NCI-H1048 (cell line): ENCODE measurements around the gene OR2V1.
"Not testable (repeated sequence)": the region's sequence is repeated elsewhere in the genome, so short reads cannot be mapped to it uniquely, and the experiment has no call there.

ENCODE experiments used
- DNase-seq: peaks from one replicate; lab custom pipeline; 2025; lab: John Stamatoyannopoulos, UW

OR2V1 gene

GRCh38 chr5:181160152-181160754, 29.3 kb upstream of the OR2V1 start:
- DNase-seq, result no peak

DNA sequence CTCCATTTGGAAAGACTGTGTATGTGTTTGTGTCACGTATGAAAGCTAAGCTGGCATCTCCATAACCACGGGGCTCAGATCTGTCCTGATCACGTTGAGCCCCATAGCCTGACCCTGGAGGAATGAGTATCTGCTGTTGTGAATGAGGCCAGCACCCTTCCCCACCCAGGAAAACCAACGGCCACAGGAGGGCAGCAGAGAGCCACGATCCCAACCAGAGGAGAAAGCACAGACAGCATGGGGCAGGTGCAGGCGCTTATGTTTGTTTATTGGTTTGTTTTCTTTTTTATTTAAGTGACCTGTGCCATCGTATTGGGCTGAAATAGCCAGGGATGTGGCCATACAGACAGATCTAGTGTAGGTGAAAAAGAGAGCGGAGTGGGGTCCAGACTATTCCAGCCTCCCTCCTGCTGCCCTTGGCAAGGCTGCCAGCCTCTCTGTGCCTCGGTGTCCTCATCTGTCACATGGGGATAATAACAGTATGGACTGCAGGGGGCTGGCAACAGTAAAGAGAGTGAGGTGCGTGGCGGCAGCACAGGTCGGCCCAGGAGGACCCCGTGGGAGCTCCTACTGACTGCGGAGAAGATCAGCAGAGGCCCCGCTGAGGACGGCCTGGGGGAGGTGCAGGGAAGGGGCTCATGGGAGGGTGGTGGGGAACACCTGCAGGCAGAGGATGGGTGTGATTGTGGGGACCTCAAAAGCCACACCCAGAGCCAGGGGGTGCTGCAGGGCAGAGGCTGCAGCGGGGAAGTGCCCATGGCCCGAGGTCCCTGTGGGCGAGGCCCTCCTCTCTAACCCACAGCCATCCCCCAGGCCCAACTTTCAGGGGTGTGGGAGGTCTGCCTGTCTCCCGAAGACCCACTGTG, 28.6 kb upstream of the OR2V1 start:
- peak; percentile 65 for DNase-seq

DNA sequence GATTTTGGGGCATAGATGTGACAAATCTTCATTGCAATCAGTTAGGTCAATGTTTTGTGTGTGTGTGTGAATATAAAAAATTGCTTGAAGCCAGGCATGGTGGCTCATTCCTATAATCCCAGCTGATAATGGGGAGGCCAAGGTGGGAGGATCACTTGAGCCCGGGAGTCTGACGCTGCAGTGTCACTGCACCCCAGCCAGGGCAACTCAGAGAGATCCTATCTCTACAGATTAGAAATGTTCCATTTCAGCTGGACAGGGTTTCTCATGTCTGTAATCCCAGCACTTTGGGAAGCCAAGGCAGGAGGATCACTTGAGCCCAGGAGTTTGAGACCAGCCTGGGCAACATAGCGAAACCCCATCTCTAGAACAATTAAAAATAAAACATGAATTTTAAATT, 27.9 kb upstream of the OR2V1 start:
- DNase-seq, result no peak

GRCh38 chr5:181156758-181157157, 25.8 kb upstream of the OR2V1 start:
- DNase-seq, result no peak

GRCh38 chr5:181153814-181154213, 22.8 kb upstream of the OR2V1 start:
- DNase-seq, result no peak

DNA sequence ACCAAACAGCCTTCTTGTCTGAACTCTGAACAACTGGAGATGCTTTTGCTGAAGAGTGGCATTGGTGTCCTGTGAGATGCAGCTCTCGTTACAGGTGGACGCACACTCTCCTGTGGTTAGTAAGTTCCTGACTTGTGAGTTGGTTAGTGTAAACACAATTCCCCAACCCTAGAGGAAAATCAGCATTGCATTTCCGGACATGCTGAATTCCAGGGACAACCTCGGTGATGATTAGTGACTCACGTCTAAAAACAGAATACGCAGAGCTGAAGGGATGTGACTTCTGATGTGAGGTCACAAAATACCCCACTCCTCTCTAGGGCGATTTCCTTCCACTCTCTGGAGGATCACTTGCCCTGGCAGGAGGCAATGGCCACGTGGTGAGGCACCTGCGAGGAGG, 21.4 kb upstream of the OR2V1 start:
- DNase-seq, result no peak

GRCh38 chr5:181151146-181151545, 20.2 kb upstream of the OR2V1 start:
- DNase-seq, result no peak

GRCh38 chr5:181149806-181150733, 19.1 kb upstream of the OR2V1 start:
- no peak for DNase-seq

DNA sequence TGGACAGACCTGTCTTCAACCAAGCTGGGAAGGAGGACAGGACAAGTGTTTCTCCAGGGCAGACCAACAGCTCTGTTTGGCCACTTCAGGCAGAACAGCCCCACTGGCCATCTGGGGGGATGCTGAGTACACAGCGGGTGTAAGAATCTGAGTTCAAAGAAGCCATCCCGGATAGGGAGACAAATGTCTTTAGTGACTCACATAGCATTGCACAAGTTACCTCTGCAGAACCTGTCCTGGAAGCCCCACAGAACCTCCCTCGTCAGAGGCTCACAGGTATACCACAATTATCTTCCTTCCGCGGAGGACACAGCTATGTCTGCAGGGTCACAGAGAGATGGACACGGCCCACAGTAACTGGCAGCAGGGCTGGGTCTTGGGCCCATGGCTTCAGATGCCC, 18.4 kb upstream of the OR2V1 start:
- no peak for DNase-seq

DNA sequence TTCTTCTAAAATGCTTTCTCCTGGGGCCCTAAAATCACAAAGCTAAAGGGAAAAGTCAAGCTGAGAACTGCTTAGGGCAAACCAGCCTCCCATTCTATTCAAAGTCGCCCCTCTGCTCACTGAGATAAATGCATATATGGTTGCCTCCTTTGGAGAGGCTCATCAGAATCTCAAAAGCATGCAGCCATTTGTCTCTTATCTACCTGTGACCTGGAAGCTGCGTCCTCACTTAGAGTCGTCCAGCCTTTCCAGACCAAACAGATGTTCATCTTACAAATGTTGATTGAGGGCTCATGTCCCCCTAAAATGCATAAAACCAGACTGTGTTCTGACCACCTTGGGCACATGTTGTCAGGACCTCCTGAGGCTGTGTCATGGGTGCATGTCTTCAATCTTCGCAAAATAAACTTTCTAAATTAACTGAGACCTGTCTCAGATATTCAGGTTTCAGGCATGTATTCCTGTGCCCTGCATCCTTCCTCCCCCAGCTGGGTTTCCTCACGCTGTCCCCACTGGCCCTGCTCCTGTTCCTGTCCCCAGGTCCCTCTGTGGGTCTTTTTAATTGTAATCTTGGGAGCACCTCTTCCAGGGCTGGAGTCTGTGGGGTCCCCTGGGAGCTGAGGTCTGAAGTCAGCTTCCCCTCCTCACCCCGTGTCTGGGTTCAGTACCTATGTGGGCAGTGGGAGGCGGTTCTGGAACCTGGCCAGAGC, 16.1 kb upstream of the OR2V1 start, which contains the start of gene OR2V2:
OR2V2 (plus strand) TSS at position 660 of the 710 bp plus-strand sequence. CDS start 7,357 bp downstream, outside the sequence.
- DNase-seq, result not testable (repeated sequence)

DNA sequence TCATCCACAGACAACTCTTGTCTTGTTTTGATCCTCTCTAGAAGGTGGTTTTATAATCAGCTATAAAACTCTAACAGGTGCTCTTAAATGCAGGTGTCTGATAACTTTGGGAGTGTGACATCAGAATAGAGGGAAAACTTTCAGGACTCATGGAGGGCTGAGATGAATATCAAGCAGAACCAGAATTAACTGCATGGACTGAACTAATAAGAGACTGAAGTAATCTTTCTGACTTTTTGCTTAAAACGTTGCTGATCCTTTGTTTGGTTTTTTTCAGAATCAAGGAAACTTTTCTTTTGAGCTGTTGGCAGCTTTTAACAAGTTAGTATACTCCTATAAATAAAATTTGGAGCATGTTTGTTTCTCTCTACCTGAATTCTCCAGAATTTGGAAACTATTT, 14.2 kb upstream of the OR2V1 start:
- no peak for DNase-seq

GRCh38 chr5:181142054-181142453, 11.1 kb upstream of the OR2V1 start:
- no peak for DNase-seq

GRCh38 chr5:181140766-181141165, 9.8 kb upstream of the OR2V1 start:
- DNase-seq, result no peak

GRCh38 chr5:181138258-181138657, 7.3 kb upstream of the OR2V1 start:
- DNase-seq, result no peak

DNA sequence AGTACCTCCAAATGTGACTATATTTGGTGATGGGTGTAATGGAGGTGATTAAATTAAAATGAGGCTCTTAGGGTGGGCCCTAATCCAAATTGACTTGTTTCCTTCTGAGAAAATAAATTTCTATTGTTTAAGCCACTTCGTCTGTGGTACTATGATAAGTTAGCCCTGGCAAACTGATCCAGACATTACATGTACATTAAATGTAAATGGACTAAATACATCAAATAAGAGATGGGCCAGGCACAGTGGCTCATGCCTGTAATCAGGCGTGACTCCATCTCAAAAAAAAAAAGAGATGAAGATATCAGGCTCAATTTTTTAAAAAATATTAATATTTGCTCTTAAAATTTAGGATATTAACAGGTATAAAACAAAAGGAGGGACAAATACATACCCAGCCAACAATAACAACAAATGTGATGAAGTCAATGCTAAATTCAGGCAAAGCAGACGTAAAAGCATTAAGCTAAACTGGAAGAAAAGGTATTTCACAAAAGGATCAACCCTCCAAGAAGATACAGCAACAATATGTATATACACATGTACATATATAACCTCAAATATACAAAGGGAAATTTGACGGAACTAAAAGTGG, 5.5 kb upstream of the OR2V1 start:
- no peak for DNase-seq

GRCh38 chr5:181134259-181134658, 3.3 kb upstream of the OR2V1 start:
- no peak for DNase-seq

- no peak for DNase-seq
Measured at GRCh38 chr5:181133610-181134231, 2.8 kb upstream of the OR2V1 start.

GRCh38 chr5:181133083-181133482, 2.1 kb upstream of the OR2V1 start:
- DNase-seq, result no peak

DNA sequence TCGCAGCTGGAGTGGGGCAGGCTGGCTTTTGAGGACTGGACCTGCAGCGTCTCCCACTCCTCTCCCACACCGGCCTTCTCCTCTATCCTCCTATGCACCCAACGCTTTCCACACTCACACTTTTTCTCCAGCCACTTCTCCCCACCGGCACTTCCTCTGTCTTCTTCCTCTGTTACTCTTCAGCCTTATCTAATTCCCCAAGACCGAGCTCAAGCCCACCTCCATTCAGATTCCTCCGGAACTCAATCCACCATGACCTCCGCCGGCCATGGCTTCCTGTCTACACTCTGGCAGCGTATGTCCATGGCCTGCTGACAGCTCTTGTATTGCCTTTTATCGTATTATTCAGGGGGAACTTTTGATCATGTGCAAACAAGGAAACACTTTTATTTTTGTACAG, 545 bp upstream of the OR2V1 start:
- no peak for DNase-seq

- DNase-seq, result not testable (repeated sequence)
Measured at GRCh38 chr5:181130081-181130480, 888 bp downstream of the OR2V1 start.

DNA sequence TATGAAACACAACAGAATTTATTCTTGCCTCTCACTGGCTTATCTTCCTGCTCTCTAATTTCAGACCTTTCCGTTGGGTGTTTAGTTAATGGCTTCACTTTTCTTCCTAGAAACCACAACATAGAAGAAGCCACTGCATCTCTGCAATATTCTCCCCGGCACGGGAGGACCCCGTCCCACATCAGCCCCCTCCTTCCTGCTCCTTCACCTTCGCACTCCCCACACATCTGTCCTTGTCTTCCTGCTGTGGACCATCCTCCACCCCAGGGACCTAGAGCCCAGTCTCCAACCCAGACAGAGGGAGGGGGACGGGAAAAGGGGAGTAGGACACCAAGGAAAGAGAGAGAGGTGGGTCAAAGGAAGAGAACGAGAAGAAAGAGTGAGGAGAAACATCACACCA, 1.4 kb downstream of the OR2V1 start:
- no peak for DNase-seq
